ENCODE data around the gene ZYG11B.

ZYG11B gene

GRCh38 chr1:52679498-52679897 lies 46.8 kb upstream of the ZYG11B start:
- no peaks in the 10 kb centered on the region for H3K27me3 ChIP-seq (ENCODE audit: insufficient read depth, low read length, poor library complexity)
- no peak overlapping the region for H3K4me3 ChIP-seq (ENCODE audit: low read depth in 1 of 2, low read length in 2 of 2)
- H4K20me1 ChIP-seq (ENCODE audit: insufficient read depth, low read length), result no peaks in the 10 kb centered on the region
- H3K36me3 ChIP-seq (ENCODE audit: insufficient read depth, low read length), result no peaks in the 10 kb centered on the region
- ATAC-seq (ENCODE audit: insufficient read depth, low read depth) (no peak), DNase-seq (no peak)
- H3K9ac ChIP-seq (ENCODE audit: low read depth, low read length), result no peak overlapping the region
- no peaks in the 10 kb centered on the region for H3K9me3 ChIP-seq (ENCODE audit: insufficient read depth, low read length, severe bottlenecking)
- no peak overlapping the region for H3K4me2 ChIP-seq (ENCODE audit: insufficient read depth, low read length)
- H3K4me1 ChIP-seq (ENCODE audit: insufficient read depth, low read length), result peaks cover 8% of the 10 kb centered on the region
- no peaks in the 10 kb centered on the region for H3K79me2 ChIP-seq (ENCODE audit: insufficient read depth, low read length)
- H2AFZ ChIP-seq (ENCODE audit: low read depth, low read length), result no peak overlapping the region
- TF ChIP-seq CTCF (IDR thresholded peaks at IDR 0.05; ENCODE audit: borderline replicate concordance, extremely low read depth, low read length, poor library complexity, severe bottlenecking), result no peak
- no peak for TF ChIP-seq EZH2 (IDR thresholded peaks at IDR 0.05; ENCODE audit: borderline replicate concordance, low read depth, low read length, severe bottlenecking)
- H3K27ac ChIP-seq (ENCODE audit: low read length), result no peak overlapping the region

GRCh38 chr1:52680353-52680752 lies 45.9 kb upstream of the ZYG11B start:
- Histone ChIP-seq H3K9ac (ENCODE audit: low read depth, low read length) (no peak overlapping the region), H3K79me2 (ENCODE audit: insufficient read depth, low read length) (no peaks in the 10 kb centered on the region), H3K9me3 (ENCODE audit: insufficient read depth, low read length, severe bottlenecking) (no peaks in the 10 kb centered on the region), H2AFZ (ENCODE audit: low read depth, low read length) (no peak overlapping the region), H3K4me3 (ENCODE audit: low read depth in 1 of 2, low read length in 2 of 2) (no peak overlapping the region), H3K27ac (ENCODE audit: low read length) (no peak overlapping the region), H3K4me2 (ENCODE audit: insufficient read depth, low read length) (no peak overlapping the region), H3K27me3 (ENCODE audit: insufficient read depth, low read length, poor library complexity) (no peaks in the 10 kb centered on the region), H4K20me1 (ENCODE audit: insufficient read depth, low read length) (no peaks in the 10 kb centered on the region), H3K4me1 (ENCODE audit: insufficient read depth, low read length) (no peaks in the 10 kb centered on the region), H3K36me3 (ENCODE audit: insufficient read depth, low read length) (peaks cover 8% of the 10 kb centered on the region)
- no peak for DNase-seq
- ATAC-seq (ENCODE audit: insufficient read depth, low read depth), result no peak
- TF ChIP-seq CTCF (IDR thresholded peaks at IDR 0.05; ENCODE audit: borderline replicate concordance, extremely low read depth, low read length, poor library complexity, severe bottlenecking) (no peak), EZH2 (IDR thresholded peaks at IDR 0.05; ENCODE audit: borderline replicate concordance, low read depth, low read length, severe bottlenecking) (no peak)

- Histone ChIP-seq H3K4me1 (ENCODE audit: insufficient read depth, low read length) (no peaks in the 10 kb centered on the region), H4K20me1 (ENCODE audit: insufficient read depth, low read length) (no peaks in the 10 kb centered on the region), H3K27me3 (ENCODE audit: insufficient read depth, low read length, poor library complexity) (no peaks in the 10 kb centered on the region), H3K27ac (ENCODE audit: low read length) (no peak overlapping the region), H3K9ac (ENCODE audit: low read depth, low read length) (no peak overlapping the region), H3K4me2 (ENCODE audit: insufficient read depth, low read length) (no peak overlapping the region), H3K36me3 (ENCODE audit: insufficient read depth, low read length) (peaks cover 15% of the 10 kb centered on the region), H3K9me3 (ENCODE audit: insufficient read depth, low read length, severe bottlenecking) (no peaks in the 10 kb centered on the region), H3K4me3 (ENCODE audit: low read depth in 1 of 2, low read length in 2 of 2) (no peak overlapping the region), H2AFZ (ENCODE audit: low read depth, low read length) (no peak overlapping the region), H3K79me2 (ENCODE audit: insufficient read depth, low read length) (no peaks in the 10 kb centered on the region)
- no peak for ATAC-seq (ENCODE audit: insufficient read depth, low read depth)
- no peak for DNase-seq
- no peak for TF ChIP-seq EZH2 (IDR thresholded peaks at IDR 0.05; ENCODE audit: borderline replicate concordance, low read depth, low read length, severe bottlenecking)
These were observed 45.1 kb upstream of the ZYG11B start for GRCh38 chr1:52681136-52681535.

- Histone ChIP-seq H3K27ac (ENCODE audit: low read length) (no peak overlapping the region), H3K9me3 (ENCODE audit: insufficient read depth, low read length, severe bottlenecking) (no peaks in the 10 kb centered on the region), H3K27me3 (ENCODE audit: insufficient read depth, low read length, poor library complexity) (no peaks in the 10 kb centered on the region), H3K79me2 (ENCODE audit: insufficient read depth, low read length) (no peaks in the 10 kb centered on the region), H3K36me3 (ENCODE audit: insufficient read depth, low read length) (peaks cover 37% of the 10 kb centered on the region), H3K4me1 (ENCODE audit: insufficient read depth, low read length) (no peaks in the 10 kb centered on the region), H4K20me1 (ENCODE audit: insufficient read depth, low read length) (0 out of 2 replicates have a peak, but pooled peaks cover 5% of the 10 kb centered on the region), H2AFZ (ENCODE audit: low read depth, low read length) (no peak overlapping the region), H3K4me3 (ENCODE audit: low read depth in 1 of 2, low read length in 2 of 2) (no peak overlapping the region), H3K9ac (ENCODE audit: low read depth, low read length) (no peak overlapping the region), H3K4me2 (ENCODE audit: insufficient read depth, low read length) (no peak overlapping the region)
- DNase-seq, result no peak
- no peak for ATAC-seq (ENCODE audit: insufficient read depth, low read depth)
- TF ChIP-seq EZH2 (IDR thresholded peaks at IDR 0.05; ENCODE audit: borderline replicate concordance, low read depth, low read length, severe bottlenecking) (no peak), CTCF (IDR thresholded peaks at IDR 0.05; ENCODE audit: borderline replicate concordance, extremely low read depth, low read length, poor library complexity, severe bottlenecking) (no peak)
These were observed 42.8 kb upstream of the ZYG11B start for GRCh38 chr1:52683367-52683940.

Measured in DND-41 (cell line).